Choroid plexus epithelial cell (primary cell): Measurements from ENCODE around the gene SNX21.
"Not testable (repeated sequence)": the region's sequence is repeated elsewhere in the genome, so short reads cannot be mapped to it uniquely, and the experiment has no call there.

Experiments used
- DNase-seq: peaks from one replicate; pipeline ENCODE4 v3.0.0-alpha.2; 2010; ENCODE audit warnings: low read depth
- H3K4me3 ChIP-seq: 2 replicates; pipeline ENCODE4 v1.5.1; 2011; ENCODE audit warnings: low read depth, mild to moderate bottlenecking, control low read depth, low read length, moderate library complexity
- CTCF ChIP-seq: conservative IDR thresholded peaks from 2 replicates; pipeline ENCODE4 v1.5.1; 2011; ENCODE audit warnings: low read depth, mild to moderate bottlenecking, control low read depth, inconsistent platforms, low read length, moderate library complexity

SNX21 gene

GRCh38 chr20:45867136-45867818 lies 33.7 kb downstream of the SNX21 start:
- H3K4me3 ChIP-seq: no peak overlapping the region
- TF ChIP-seq CTCF: no peak
- DNase-seq: no peak

DNA sequence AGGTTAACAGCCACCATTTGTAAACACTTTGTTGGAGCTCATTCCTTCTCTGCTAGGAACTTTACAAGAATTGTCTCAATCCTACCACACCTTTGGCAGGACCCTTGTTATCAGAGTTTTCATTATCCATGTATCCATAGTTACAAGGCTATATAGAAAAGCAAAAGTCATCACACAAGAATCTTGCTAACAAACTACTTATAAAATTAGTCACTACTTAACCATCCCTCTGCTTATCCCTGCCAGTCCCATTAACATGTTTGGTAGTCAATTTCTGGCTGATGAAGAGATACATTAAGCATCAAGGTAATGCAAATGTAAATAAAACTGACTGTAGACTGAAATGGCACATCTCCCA lies 34.2 kb downstream of the SNX21 start:
- peak; percentile 47 for DNase-seq
- no peak for TF ChIP-seq CTCF
- no peak overlapping the region for H3K4me3 ChIP-seq

GRCh38 chr20:45872626-45873025 lies 39.0 kb downstream of the SNX21 start:
- no peak overlapping the region for H3K4me3 ChIP-seq
- TF ChIP-seq CTCF: no peak
- DNase-seq: no peak

DNA sequence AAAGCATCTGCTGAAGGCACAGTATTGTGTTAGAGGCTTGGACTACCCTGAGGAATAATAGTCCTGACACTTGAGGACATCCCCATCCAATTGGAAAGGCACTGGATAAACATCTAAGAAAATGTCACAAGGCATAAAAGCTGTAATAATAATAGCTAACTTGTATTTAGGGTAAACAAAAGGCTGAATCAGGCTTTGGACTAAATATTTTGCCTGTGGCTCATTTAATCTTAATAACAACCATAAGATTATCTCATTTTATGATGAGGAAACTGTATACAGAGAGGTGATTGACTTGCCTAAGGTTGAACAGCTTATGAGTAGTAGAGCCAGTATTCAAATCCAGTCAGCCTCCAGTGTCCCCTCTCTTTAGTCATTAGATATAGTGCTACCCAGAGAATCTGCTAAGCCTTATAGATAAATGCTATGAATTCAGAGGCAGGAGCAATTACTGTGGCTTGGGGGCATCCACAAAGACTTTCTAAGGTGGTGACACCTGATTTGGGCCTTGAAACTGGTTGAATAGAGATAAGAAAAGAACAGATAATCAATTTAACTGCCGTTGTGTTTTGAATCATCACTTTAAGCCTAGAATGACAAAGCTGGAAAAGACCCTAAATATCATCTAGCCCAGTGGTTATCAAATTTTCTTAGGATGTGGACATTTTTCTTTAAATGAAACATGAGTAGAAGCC lies 40.0 kb downstream of the SNX21 start:
- no peak overlapping the region for H3K4me3 ChIP-seq
- no peak for TF ChIP-seq CTCF
- DNase-seq: no peak

DNA sequence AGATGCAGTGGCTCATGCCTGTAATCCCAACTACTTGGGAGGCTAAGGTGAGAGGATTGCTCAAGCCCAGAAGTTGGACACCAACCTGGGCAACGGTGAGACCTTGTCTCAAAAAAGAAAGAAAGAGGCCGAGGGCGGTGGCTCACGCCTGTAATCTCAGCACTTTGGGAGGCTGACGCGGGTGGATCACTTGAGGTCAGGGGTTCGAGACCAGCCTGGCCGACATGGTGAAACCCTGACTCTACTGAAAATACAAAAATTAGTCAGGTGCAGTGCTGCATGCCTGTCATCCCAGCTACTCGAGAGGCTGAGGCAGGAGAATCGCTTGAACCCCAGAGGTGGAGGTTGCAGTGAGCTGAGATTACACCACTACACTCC lies 40.5 kb downstream of the SNX21 start:
- not testable (repeated sequence) for H3K4me3 ChIP-seq, DNase-seq

- H3K4me3 ChIP-seq: no peak overlapping the region
- DNase-seq: no peak
- TF ChIP-seq CTCF: no peak
These were observed 41.0 kb downstream of the SNX21 start for GRCh38 chr20:45874576-45874975.

DNA sequence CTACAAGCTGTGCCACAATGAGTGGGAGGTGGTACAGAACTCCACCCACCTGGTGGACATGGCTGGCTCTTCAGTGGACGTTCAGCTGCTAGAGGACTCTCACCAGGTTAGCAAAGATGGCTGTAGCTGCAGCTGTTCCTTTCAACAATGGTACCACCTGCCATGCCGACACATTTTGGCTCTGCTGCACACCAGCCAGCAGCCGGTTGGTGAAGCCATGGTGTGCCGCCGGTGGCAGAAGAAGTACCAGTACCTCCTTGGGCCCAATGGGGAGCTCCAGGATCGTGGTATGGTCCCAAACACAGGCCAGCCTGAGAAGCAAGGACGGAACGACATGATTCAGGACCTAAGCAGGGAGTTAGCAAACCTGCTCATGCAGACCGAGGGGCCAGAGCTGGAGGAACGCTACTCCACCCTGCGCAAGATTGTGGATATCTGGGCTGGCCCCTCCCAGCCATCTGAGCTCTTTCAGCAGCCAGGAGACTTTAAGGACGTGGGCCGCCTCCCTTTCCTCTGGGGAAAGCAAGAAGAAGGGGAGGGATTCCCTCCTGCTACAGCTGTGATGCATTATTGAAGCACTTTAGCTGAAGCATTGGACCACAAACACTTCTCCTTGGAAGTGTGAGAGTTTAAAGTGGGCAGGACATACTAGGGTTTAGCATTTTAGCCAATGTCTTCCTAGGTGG lies 44.6 kb downstream of the SNX21 start:
- no peak overlapping the region for H3K4me3 ChIP-seq
- DNase-seq: no peak
- TF ChIP-seq CTCF: no peak
